ENCODE data around the gene GALNT4.

Gene GALNT4

DNA sequence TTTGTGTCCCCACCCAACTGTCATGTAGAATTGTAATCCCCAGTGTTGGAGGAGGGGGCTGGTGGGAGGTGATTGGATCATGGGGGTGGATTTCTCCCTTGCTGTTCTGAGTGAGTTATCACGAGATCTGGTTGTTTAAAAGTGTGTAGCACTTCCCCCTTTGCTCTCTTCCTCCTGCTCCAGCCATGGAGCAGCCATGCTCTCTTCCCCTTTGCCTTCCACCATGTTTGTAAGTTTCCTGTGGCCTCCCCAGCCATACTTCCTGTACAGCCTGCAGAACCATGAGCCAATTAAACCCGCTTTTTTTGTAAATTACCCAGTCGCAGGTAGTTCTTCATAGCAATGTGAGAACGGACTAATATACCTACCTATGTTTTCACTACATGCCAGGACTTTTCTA is 3.8 kb upstream of the GALNT4 start:
- no peak for DNase-seq

DNA sequence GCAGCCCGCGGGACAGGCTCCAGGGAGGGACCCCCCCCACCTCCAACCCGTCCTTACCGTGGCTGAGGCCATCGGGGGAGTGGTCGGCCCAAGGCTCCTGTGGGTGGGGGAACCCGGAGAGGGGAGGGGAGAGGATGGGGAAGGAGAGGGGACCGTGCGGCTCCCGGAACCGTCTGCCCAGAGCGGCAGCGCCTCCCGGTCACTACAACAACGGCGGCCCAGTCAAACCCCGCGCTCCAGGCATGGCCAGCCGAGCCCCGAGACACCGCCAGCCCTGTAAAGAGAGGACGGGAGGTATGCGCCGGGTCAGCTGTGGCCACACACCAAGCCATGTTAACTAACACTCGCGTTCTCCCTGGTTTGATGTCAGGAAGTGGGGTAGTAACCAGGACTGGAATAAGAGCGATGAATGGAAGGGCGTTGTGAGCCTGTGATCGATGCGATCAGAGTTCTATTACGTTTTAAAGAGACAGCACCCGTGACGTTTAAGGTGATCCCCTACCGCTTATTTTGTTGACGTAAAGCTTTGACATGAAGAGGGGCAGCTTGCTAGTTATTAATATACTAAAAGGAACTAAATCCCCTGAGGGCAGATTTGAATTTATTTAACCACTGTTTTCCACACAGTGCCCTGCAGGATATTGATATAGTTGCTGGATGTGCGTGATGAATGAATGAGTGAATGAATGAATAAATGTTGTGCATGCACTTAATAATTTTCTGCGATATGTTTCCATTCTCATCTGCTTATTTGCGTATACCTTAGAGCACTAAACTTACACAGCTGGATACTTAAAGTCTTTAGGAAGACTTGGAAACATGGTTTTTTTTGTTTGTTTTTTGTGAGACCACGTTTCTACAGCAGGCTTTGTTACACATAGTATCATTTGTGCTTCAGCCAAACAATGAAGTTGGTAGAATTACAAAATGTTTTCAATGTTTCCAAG is 1.5 kb upstream of the GALNT4 start, which contains the start of gene POC1B:
Gene POC1B, minus strand, starts transcription at position 224 of the 947 bp plus-strand sequence. Its CDS starts 152 bp downstream, at position 72.
- peak; percentile 84 to 89 for DNase-seq

DNA sequence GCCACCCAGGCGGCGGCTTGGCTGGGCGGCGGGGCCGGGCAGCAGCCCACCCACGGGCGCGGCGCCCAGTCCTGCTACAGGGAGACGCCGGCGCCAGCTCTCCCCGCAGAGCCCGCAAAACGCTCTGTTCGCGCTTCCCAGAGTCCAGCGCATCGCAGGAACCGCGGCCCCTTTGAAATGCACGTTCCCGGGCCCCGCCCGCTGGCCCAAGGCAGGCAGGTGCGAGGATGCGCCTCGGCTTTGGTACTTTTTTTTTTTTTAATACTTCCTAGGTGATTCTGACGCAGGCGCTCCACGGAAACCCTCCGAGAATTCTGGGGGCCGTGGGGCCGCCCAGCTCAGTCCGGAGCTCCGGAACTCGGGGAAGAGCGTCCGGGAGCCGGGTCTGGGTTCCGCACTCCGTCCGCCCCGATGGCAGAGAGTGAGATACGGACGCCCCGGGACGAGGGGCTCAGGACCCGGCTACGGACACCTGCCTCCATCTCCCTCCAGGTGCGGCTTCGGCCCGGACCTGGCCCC is 768 bp upstream of the GALNT4 start:
- peak in 1 of 2 experiments; percentile 28 for DNase-seq

DNA sequence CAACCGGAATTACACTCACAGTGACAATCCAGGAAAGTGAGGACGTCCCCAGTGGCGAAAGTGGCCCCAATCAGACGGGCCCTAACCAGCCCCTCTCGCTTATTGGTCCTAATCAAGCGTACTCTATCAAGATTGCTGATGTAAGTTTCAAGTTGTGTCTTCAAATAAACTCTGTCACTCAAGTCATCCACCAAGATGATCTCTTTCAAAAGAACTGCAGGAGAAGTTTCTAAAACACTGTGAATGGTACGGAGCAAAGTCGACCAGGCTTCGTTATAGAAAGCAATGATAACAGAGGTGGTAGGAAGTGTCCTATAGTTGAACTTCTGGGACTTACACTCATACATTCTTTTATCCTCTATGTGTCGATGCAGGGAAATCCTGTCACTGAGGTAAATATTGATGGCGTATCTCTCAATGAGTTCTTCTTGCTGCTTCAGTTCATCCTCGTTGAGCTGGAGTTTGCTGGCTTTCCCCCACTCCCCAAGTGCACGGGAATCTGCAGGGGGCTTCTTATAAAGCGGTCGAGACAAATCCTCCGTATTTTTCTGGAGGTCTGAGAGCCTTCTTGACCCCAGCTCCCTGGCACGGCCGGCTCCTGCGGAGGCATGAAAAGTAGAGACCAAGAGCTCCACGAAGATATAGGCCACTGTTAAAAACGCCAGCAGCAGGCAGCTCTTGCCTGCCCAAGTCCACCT is 604 bp downstream of the GALNT4 start:
- no peak for DNase-seq

DNA sequence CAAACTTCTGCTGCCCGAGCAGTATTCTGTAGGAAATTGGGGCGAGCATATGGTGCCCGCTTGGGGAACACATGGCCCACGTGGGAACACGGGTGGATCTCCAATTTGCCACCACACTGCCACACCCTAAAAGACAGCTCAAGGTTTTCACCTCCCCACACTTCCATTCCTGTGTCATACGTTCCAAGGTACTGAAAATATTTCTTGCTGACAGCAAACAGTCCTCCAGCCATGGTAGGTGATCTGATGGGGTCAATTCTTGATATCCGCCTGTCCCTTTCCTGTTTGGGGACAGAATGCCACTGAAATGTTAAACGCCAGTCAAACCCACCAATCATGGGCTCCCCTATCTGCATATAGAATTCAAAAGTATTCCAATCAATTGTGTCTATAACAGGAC is 1.2 kb downstream of the GALNT4 start:
- DNase-seq: no peak

DNA sequence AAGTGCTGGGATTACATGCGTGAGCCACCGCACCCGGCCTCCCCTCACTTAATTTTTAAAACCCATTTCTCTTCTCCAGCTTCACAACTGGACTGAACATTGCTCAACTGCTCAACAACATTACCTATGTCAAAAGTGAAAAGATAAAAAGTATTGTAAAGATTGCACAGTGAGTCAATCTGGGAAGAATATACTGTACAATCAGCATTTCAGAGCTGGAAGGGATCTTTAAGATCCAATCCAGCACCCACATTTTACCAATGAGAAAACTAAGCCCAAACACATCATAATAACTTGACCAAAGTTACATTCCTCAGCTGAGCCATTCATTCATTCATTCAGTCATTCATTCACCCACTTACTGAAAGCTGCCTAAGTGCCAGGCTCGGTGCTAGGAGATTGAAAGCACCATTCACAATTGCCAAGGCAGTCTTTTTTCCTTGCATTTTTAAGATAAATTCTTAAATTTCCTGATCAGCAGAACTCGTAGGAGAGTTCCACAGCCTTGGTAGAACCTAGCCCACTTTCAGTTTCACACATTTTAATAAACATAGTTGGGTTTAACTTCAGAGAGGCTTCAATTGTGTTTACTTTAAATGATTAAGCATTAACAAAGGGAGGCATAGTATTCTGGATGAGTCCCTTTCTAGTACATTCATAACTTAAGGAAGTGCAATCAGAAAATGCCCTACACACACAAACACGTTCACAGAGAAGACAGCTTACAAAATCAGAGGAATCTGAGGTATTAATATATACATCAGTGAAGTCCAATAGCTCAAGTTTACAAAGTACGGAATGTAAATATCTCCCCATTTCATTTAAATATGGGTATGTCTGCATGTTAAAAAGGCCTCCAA is 3.0 kb downstream of the GALNT4 start:
- no peak for DNase-seq

DNA sequence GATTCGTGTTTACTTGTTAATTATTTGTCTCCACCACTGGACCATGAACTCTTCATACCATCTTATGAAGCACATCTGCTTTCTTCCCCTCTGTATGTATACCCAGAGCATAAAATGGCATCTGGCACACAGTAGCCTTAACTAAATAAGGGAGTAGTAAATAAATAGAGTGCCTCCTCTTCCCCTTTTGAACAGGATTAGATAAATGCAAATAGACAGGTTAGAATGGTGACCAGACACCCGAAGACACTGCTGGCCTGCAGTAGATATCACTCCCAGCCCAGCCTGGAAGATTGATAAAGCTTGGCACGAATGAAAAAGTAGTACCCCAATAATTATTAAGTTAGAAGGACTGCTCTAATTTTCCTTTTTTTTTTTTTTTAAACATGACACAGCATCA is 6.9 kb downstream of the GALNT4 start:
- no peak for DNase-seq

DNA sequence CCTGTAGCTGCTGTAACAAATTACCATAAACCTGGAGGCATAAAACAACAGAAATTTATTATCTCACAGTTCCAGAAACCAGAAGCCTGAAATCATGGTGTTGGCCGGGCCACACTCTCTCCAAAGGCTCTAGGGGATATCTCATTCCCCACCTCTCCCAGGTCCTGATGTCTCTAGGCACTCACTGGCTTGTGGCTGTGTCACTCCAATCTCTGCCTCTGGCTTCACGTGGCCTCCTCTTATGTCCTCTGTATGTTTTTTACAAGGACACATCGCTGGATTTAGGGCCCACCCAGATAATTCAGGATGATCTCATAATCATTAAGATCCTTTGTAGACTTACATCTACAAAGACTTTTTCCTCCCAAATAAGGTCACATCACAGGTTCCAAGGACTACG is 8.0 kb downstream of the GALNT4 start:
- DNase-seq: no peak

DNA sequence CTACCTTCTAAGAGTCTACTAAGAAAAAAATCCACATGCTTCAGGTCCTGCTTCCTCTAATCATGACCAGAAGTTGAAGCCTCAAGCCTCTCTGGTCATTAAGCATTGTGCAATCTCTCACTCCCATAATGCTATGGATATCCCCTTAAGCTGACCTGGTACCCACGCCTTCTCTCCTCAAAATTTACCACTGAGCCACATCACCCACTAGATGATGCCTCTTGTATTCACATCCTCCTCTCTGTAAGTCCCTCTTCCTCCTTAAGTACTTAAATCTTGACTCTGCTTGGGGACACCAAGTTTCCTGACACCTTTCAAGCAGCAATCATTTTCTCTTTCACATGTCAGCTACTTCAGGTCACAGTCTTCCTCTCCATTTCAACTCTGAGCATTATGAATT is 9.8 kb downstream of the GALNT4 start:
- DNase-seq: no peak

DNA sequence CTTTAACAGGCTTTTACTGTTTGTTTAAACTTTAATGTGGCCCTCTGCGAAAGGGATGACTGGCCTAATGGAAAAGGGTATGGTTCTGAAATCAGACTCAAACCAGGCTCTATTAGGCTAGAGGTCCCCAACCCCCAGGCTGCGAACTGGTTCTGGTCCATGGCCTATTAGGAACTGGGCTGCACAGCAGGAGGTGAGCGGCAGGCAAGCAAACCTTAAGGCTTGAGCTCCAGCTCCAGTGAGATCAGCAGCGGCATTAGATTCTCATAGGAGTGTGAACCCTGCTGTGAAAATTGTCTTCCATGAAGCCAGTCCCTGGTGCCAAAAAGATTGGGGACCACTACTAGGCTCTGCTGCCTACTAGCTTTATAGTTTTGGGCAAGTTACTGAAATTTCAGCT is 11.1 kb downstream of the GALNT4 start:
- no peak for DNase-seq

DNA sequence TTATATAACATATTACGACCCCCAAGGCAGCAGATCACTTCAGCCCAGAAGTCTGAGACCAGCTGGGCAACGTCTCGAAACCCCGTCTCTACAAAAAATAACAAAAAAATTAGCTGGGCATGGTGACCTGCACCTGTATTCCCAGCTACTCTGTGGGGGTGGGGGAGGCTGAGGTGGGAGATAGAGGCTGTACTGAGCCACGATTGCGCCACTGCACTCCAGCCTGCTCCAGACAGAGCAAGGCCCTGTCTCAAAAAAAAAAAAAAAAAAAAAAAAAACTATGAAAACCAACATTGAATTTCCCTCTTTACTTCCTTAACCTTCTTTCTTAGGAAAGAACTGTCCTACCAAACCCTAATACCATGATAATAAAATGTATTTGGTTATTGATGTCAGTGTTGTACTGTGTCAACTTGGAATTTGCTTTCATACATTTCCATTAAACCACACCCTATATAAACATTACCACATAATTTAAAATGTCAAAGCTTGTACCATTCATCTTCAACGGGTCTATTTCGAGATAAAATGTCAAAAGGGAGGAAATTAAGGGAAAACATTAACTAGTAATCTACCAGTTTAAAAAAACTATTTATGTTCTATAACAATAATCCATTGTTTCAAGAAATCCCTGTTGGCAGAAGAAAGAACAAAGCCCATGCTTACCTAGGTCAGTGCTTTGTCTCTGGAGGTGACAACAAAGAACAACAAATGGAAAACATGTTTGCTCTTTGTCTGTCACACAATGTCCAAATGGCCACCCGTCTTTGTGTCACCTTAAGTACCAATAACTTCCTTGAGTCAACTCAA is 17.4 kb downstream of the GALNT4 start:
- DNase-seq: no peak

DNA sequence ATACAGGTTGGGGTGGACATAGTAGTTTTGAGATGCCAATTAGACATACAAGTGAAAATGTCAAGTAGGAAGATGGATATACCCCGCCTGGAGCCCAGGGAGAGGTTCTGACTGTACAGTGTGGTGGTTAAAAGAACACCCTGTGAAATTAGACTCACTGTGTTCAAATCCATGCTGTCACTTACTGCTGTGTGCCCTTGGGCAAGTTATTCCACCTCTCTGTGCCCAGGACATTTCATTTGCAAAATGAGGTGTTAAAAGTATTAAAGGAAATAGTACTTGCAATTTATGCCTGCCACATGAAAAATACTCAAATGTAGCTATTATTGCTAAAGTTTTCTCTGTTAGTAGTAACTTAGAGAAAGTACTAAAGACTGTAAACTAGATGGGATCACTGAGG is 18.5 kb downstream of the GALNT4 start:
- no peak for DNase-seq

DNA sequence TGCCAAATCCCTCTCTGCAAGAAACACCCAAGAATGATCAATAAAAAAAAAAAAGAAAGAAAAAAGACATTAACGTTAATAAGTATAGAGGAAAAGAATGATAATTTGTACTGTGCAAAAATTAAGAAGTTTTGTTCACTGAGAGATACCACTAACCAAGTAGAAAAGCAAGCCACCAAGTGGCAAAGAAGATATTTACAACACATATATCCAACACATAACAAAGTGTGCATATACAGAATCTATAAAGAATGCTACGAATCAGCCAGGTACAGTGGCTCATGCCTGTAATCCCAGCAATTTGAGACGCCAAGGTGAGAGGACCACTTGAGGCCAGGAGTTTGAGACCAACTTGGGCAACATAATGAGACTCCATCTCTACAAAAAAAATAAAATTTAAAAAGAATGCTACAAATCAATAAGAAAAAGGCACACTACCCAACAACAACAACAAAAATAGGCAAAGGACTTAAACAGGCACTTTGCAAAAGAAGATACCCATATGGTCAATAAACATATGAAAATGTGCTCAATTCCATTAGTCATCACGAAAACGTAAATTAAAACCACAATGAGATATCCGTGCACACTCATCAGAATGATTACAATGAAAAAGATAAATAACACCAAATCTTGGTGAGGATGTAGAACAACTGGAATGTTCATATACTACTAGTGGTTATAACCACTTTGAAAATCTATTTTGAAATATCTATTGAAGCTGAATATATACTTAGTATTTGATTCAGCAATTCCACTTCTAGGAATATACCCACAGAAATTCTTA is 19.8 kb downstream of the GALNT4 start:
- no peak for DNase-seq

DNA sequence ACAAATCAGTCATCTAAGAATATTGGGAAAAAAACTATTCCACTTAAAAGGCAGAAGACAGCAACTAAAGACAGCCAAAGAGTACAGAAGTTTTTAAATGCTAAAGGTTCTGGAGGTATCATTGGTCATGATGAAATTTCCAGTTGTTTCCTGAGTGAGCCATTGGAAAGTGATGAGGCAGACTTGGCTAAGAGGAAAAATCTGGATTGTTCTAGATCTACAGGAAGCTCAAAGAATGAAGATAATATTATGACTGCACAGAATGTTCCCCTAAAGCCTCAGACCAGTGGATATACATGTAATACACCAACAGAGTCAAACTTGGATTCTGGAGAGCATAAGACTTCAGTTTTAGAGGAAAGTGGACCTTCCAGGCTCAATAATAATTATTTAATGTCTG is 22.8 kb downstream of the GALNT4 start:
- no peak for DNase-seq

DNA sequence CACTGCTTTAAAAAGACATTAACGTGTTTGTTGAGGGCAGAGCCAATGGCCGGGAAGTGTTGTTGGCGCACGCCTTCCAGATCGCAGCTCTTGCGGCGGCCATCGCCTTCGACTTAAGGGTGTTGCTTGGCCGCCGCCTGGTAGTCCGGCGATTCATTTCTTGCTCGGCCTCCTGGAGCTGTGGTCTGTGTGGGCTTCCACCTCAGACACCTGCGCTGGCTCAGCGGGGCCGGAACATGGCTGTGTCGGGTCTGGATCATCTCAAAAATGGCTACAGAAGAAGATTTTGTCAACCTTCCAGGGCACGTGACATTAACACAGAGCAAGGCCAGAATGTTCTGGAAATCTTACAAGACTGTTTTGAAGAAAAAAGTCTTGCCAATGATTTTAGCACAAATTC is 24.7 kb downstream of the GALNT4 start:
- no peak for DNase-seq

DNA sequence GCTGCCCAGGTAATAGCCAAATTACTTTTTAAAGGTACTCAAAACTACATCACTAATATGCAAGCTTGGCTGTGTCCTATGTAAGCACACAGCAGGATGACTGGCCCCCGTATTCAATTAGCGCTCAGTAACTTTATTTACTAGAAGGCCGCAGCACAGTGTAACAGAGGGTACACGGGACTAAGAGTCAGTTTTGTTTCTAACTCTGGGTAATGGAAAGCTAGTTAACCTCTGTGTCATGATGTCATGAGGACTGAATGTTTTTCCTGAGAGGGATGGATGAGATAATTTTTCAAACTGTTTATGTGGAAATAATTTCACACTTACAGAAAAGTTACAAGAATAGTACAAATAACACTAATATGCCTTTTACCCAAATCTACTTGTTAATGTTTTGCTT is 27.1 kb downstream of the GALNT4 start:
- no peak for DNase-seq

DNA sequence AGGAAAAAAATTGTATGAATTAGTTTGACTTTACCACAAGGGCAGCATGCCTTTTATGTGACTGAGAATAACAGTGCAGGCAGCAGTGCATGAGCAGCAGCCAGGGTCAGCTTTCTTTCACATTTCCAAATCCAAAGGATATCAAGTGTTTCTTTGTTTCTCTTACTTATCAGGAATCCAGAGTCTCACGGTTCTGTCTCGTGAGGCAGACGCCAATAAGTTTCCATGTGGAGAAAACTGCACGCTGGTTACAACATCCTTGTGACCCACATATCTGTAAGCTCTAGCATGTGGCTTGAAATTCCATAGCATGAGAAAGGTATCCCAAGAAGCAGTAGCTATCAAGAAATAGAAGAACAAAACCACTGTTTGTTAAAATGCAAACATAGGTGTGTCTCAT is 27.6 kb downstream of the GALNT4 start:
- DNase-seq: no peak

DNA sequence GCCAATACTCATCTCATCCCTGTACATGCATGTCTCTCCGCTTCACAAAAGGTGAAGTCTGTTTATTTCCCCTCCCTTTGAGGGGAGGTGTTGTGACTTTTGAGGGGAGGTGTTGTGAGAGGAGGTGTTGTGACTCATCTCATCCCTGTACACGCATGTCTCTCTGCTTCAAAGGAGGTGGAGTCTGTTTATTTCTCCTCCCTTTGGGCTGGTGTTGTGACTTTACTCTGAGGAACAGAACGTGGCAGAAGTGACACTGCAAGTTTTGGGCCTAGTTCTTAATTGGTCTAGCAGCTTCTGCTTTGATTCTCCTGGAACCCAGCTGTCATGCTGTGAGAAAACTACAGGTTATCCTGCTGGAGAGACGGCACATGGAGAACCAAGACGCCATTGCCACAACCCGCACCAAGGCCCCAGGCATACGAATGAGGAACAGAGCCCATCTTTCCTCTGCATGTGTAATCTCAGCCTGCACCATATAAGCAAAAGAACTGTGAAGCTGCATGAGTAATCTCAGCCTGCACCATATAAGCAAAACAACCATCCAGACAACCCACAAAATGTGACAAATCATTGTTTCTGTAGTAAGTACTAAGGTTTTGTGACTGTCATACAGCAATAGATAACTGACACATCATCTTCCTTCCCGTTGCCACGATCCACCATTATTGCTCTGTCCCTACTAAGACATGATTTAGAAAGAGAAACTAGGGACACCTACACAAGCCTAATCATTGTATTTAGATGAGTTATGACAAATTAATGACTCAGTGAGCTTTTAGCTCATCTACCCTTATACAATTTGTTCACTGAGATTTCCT is 30.0 kb downstream of the GALNT4 start:
- no peak for DNase-seq

DNA sequence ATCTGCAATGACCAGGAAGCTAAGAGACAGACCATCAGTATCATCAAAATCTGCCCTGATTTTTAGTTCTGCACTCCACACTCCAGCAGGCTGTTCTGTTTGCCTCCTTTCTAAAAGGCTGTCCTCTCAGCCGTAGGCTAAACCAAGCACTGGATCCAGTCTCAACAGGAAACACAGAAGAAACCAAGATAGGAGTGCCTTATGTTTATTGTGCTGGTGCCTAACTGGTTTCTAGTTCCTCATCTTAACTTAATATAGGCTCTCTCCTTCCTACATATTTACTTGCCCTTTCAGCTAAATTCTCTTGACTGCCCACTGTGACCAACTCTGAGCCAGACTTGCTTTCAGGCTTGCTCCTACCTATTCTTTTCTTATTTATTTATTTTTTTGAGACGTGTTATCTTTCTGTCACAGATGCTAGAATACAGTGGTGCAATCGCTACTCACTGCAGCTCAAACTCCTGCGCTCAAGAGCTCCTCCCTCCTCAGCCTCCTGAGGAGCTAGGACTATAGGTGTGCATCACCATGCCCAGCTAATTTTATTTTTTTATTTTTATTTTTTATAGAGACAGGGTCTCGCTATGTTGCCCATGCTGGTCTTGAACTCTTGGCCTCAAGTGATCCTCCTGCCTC is 30.8 kb downstream of the GALNT4 start:
- no peak for DNase-seq

DNA sequence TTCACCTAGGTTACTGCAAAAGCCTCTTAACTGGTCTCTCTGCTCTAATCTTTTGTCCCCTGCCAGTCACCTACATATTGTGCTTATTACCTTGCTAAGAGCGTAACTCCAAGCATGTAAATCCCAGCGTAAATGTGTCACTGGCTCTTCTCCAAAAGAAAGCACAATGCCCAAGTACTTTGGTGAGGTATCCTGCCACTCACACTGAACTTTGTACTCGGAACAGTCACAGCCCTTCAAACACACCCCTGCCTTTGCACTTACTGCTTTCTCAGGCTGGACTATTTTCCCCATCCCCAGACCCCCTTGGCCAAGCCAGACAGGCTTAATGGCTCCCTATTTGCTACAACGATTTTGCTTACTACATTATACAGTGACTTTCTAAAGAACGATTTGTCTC is 31.7 kb downstream of the GALNT4 start:
- DNase-seq: no peak
